ENCODE results near the gene SKP1.

SKP1 gene

GRCh38 chr5:134151723-134152122 lies 25.0 kb downstream of the SKP1 start:
- no peak for TF ChIP-seq CTCF (IDR thresholded peaks at IDR 0.05; ENCODE audit: low read depth, low read length, missing control alignments)
- no peak for DNase-seq (ENCODE audit: low read depth)
- H3K4me3 ChIP-seq (ENCODE audit: low read depth, low read length): no peak overlapping the region

GRCh38 chr5:134149571-134150303 lies 27.0 kb downstream of the SKP1 start:
- no peak overlapping the region for H3K4me3 ChIP-seq (ENCODE audit: low read depth, low read length)
- no peak for TF ChIP-seq CTCF (IDR thresholded peaks at IDR 0.05; ENCODE audit: low read depth, low read length, missing control alignments)
- DNase-seq (ENCODE audit: low read depth): no peak

- TF ChIP-seq CTCF (IDR thresholded peaks at IDR 0.05; ENCODE audit: low read depth, low read length, missing control alignments): no peak
- H3K4me3 ChIP-seq (ENCODE audit: low read depth, low read length): no peak overlapping the region
- no peak for DNase-seq (ENCODE audit: low read depth)
Observed at GRCh38 chr5:134148986-134149539, 27.7 kb downstream of the SKP1 start.

- H3K4me3 ChIP-seq (ENCODE audit: low read depth, low read length): no peak overlapping the region
- no peak for DNase-seq (ENCODE audit: low read depth)
- no peak for TF ChIP-seq CTCF (IDR thresholded peaks at IDR 0.05; ENCODE audit: low read depth, low read length, missing control alignments)
Observed at GRCh38 chr5:134148316-134148715, 28.4 kb downstream of the SKP1 start.

- no peak for DNase-seq (ENCODE audit: low read depth)
- no peak overlapping the region for H3K4me3 ChIP-seq (ENCODE audit: low read depth, low read length)
- TF ChIP-seq CTCF (IDR thresholded peaks at IDR 0.05; ENCODE audit: low read depth, low read length, missing control alignments): no peak
Observed at GRCh38 chr5:134146651-134147518, 29.9 kb downstream of the SKP1 start.

GRCh38 chr5:134145779-134146581 lies 30.8 kb downstream of the SKP1 start:
- H3K4me3 ChIP-seq (ENCODE audit: low read depth, low read length): no peak overlapping the region
- peak; percentile 45 for DNase-seq (ENCODE audit: low read depth)
- TF ChIP-seq CTCF (IDR thresholded peaks at IDR 0.05; ENCODE audit: low read depth, low read length, missing control alignments): peak; percentile 99

All from GM12864 (cell line).